Dedifferentiated amniotic fluid mesenchymal stem cell (primary cell): ENCODE data around the gene PEAK1.
"Not testable (repeated sequence)": the region's sequence is repeated elsewhere in the genome, so short reads cannot be mapped to it uniquely, and the experiment has no call there.

Experiments used
- DNase-seq: peaks from one replicate; pipeline ENCODE4 v3.0.0-alpha.2; 2016; ENCODE audit errors: extremely low spot score

The PEAK1 gene

GRCh38 chr15:77311618-77312398 lies 108.1 kb downstream of the PEAK1 start:
- no peak for DNase-seq

GRCh38 chr15:77311020-77311419 lies 108.9 kb downstream of the PEAK1 start:
- no peak for DNase-seq

DNA sequence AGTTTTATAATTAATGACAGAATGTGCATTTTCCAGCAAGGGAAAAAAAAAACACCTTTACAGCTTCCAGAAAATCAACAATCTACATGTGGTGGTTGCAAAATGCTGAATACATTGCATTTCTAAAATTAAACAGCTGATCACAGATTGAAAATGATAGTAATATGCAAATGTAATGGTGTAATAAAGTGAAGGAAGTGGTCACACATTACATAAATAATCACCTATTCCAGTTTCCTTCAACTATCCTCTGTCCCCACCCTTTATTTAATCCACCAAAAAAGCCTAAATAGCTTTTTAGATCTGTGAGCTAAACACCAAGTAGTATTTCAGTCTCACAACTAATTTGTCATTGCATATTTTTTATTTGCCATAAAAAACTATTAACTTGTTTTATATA lies 110.5 kb downstream of the PEAK1 start:
- DNase-seq = no peak

DNA sequence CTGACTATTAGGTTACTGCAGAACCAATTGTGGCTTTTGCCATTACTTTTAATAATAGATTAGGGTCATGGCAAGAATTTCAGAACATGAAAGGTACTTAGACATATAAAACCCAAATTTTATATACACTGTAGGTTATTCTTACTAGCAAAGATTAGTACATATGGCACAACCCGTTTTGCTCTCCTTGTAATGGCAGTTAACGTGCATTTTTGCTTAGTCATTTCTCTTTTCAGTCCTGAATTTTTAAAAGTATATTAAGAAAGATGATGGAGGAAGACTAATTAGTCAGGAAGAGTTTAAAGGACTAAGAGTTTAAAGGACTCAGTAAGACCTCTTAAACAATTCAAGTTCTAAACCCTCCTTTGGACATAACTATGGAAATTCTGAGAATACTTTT lies 114.0 kb downstream of the PEAK1 start:
- DNase-seq = no peak

DNA sequence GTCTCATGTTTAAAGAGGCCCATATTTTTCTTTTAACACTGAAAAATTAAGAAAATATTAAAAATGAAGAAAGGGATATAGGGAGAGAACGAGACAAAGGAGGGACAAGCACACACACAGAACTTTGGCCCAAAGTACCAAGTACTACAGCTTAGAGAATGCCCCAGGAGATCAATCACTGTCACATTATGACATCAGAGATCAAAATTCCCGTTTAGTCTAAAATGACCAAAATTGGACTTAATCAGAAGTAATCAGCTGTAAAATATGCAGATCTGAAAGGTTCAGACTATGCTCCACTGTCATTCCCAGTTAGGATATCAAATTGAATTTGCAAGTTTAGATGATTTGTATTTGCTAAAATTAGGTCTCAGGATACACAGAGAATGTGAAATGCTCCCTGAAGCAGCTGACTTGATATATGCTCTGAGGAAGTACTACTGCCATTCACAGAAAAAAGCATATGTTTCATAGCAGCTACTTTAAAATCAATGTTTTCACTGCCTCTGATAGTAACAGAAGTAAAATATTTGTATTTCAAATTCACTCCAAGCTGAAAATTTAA lies 123.0 kb downstream of the PEAK1 start:
- no peak for DNase-seq

DNA sequence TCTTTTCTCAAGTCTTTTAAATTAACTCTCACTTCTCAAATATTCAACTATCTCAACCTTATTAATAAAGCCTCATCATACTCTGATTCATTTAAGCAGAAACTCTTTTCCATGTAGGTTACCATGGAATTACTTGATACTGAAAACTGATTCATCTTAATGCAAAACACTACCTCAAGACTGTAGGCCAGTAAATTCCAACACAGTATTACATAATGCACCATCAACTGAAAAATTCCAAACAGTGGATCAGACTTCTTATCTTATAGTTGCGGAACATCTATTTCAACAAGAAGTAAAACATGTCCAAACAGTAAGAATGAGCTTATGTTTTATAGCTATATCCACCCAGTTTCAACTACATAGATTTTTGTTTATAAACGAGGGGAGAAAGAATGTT lies 124.5 kb downstream of the PEAK1 start:
- no peak for DNase-seq

DNA sequence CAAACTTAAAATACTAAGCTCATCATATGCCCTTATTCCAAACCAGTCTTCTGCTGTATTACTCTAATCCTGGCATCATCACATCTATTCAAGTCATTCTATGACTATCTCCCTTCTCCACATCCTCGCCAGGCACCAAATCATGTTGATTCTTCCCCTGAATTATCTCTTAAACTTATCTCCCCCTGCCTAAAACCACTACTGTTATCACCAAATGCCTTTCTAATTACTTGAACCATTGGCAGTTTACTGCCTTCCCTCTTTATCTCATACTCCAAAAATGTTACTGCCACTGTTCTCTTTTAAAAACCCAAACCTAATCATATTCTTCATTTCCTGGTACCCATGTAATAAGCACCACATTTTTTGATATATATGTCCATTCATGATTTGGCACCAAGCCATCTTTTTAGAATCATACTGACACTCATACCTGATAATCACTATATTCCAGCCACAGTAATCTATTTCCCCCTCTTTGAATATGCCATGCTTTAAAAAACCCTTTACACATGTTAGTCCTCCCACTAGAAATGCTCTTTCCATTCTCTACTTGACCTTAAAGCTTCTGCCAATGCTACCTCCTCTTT lies 126.8 kb downstream of the PEAK1 start:
- DNase-seq = no peak

DNA sequence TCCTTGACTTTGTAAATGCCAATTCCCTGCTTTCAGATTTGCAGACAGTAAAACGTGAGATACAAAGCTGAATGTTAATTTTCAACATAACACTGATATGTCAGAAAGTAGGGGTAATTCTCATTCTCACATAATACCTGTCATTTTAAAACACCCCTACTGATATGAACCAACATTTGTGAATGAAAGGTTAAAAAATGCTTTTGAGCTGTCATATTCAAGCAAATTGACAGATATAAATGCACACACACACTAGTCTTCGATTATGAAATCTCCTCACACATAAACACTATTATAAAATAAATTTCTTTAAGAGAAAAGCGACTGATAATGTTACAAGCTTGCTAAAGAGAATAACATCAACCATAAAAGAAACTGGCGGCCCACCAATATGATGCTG lies 128.8 kb downstream of the PEAK1 start:
- no peak for DNase-seq

GRCh38 chr15:77287385-77287784 lies 132.5 kb downstream of the PEAK1 start:
- no peak for DNase-seq

- DNase-seq = no peak
These were observed 134.6 kb downstream of the PEAK1 start for GRCh38 chr15:77285057-77285997.

- DNase-seq = peak; percentile 89
These were observed 137.6 kb downstream of the PEAK1 start for GRCh38 chr15:77282333-77282732.

GRCh38 chr15:77276943-77277342 lies 143.0 kb downstream of the PEAK1 start:
- no peak for DNase-seq

GRCh38 chr15:77276096-77276495 lies 143.8 kb downstream of the PEAK1 start:
- no peak for DNase-seq

DNA sequence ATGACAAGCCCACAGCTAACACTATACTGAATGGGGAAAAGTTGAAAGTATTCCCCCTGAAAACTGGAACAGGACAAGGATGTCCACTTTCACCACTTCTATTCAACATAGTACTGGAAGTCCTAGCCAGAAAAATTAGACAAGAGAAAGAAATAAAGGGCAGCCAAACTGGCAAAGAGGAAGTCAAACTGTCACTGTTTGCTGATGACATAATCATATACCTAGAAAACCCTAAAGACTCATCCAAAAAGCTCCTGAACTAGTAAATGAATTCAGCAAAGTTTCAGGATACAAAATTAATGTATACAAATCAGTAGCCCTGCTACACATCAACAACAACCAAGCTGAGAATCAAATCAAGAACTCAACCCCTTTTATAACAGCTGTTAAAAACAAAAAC lies 146.8 kb downstream of the PEAK1 start:
- not testable (repeated sequence) for DNase-seq

GRCh38 chr15:77266708-77267386 lies 153.1 kb downstream of the PEAK1 start:
- peak; percentile 88 for DNase-seq

DNA sequence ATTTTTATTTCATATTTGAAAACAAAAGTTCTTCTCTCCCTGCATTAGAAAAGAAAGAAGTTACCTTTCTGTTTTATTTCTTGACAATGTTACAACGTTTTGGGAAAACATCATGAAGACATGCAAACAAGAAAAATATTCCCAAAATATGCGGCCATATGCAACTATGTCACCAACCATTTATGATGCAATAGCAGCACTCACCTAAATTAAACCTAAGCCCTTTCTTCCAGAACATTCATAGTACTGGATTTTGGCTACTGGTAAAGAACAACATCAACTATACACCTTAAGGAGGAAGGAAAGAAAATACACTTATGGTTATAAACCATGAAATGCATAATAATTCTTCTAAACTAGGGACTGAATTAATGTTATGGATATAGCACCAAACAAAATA lies 164.5 kb downstream of the PEAK1 start:
- no peak for DNase-seq

- DNase-seq = no peak
These were observed 168.2 kb downstream of the PEAK1 start for GRCh38 chr15:77251662-77252061.

- DNase-seq = no peak
These were observed 172.8 kb downstream of the PEAK1 start for GRCh38 chr15:77247116-77247515.

DNA sequence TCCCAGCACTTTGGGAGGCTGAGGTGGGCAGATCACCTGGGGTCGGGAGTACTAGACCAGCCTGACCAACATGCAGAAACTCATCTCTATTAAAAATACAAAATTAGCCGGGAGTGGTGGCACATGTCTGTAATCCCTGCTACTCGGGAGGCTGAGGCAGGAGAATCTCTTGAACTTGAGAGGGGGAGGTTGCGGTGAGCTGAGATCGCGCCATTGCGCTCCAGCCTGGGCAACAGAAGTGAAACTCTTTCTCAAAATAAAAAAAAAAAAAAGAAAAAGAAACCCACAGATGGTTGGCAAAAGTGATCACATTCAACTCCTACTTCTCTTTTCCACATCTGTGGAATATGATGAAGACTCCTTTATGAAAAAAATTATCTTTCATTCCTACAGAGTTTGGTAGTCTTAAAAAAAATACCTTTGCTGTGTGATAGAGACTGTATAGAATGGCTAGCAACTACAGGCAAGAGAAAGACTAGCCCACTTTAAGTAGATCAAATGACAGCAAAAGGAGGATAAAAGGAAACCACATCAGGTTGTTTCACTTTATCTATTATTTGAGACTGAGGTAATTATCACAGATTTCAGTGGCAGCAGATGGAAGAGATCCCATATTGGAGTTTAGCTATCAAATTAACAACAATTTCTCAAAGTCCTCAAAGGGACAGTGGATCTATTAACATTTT lies 176.0 kb downstream of the PEAK1 start:
- DNase-seq = no peak

GRCh38 chr15:77243135-77243534 lies 176.8 kb downstream of the PEAK1 start:
- DNase-seq = no peak
